Endodermal cell (in vitro differentiated cells): ENCODE measurements around the gene LDLRAD4. TPM values are rescaled to one million over a fixed set of nuclear protein-coding genes. Genes with fewer than 3 reads are reported as not detected.

ENCODE experiments used
- DNase-seq: peaks from one replicate; pipeline ENCODE4 v3.0.0-alpha.2; 2017
- H3K27ac ChIP-seq: 2 replicates; pipeline ENCODE4 v1.5.1; 2013; ENCODE audit warnings: mild to moderate bottlenecking, low read depth, low read length, moderate library complexity
- H3K27me3 ChIP-seq: 2 replicates; pipeline ENCODE4 v1.6.1; 2013; ENCODE audit warnings: mild to moderate bottlenecking, low read length, moderate library complexity; ENCODE audit not compliant: insufficient read depth, control insufficient read depth, poor library complexity, severe bottlenecking
- H3K36me3 ChIP-seq: 2 replicates; pipeline ENCODE4 v1.7.0; 2013; ENCODE audit warnings: mild to moderate bottlenecking, low read length, moderate library complexity; ENCODE audit not compliant: control insufficient read depth, insufficient read depth
- H3K4me1 ChIP-seq: one replicate; pipeline ENCODE4 v1.7.0; 2013; ENCODE audit warnings: low read length; ENCODE audit not compliant: control insufficient read depth, insufficient read depth
- H3K4me3 ChIP-seq: 2 replicates; pipeline ENCODE4 v1.5.1; 2013; ENCODE audit warnings: mild to moderate bottlenecking, low read length, moderate library complexity
- H3K9ac ChIP-seq: 2 replicates; pipeline ENCODE4 v1.6.1; 2013; ENCODE audit warnings: mild to moderate bottlenecking, low read length, moderate library complexity; ENCODE audit not compliant: poor library complexity, severe bottlenecking; ENCODE audit errors: extremely low read depth
- H3K9me3 ChIP-seq: 2 replicates; pipeline ENCODE4 v1.6.1; 2013; ENCODE audit warnings: mild to moderate bottlenecking, low read length, moderate library complexity; ENCODE audit not compliant: control insufficient read depth
- H3K27ac Mint-ChIP-seq: 2 replicates; pipeline ENCODE4 v1.8.0; 2020; ENCODE audit warnings: mixed read lengths
- H3K27me3 Mint-ChIP-seq: 2 replicates; pipeline ENCODE4 v1.8.0; 2021; ENCODE audit warnings: mild to moderate bottlenecking, mixed read lengths; ENCODE audit not compliant: insufficient read depth
- H3K36me3 Mint-ChIP-seq: 2 replicates; pipeline ENCODE4 v1.8.0; 2020; ENCODE audit warnings: low read depth, mixed read lengths
- H3K4me1 Mint-ChIP-seq: 2 replicates; pipeline ENCODE4 v1.8.0; 2020; ENCODE audit warnings: mixed read lengths
- H3K4me3 Mint-ChIP-seq: 2 replicates; pipeline ENCODE4 v1.8.0; 2020; ENCODE audit warnings: mild to moderate bottlenecking, moderate library complexity, mixed read lengths
- H3K9me3 Mint-ChIP-seq: 2 replicates; pipeline ENCODE4 v1.8.0; 2020; ENCODE audit warnings: mild to moderate bottlenecking, mixed read lengths
- CTCF ChIP-seq: fragments of 200-600 bp; sonication (generic); conservative IDR thresholded peaks from 2 replicates; pipeline ENCODE4 v1.5.0; 2021; ENCODE audit warnings: antibody characterized with exemption, mild to moderate bottlenecking
- WGBS, 2 experiments: methylation state at CpG; one replicate each; pipeline versions ENCODE4 v1.1.5 to v1.1.7; 2013; ENCODE audit warnings: missing lambda C conversion rate in 2 of 2, mixed read lengths in 1 of 2; ENCODE audit not compliant: insufficient coverage in 1 of 2, insufficient read length in 1 of 2; 5-methylcytosine and 5-hydroxymethylcytosine counted together
- total RNA-seq, 2 donors: library from RNA; stranded (reverse); fragmentation: NEBNext Ultra II Directional in 1 of 2; extraction: Animal tissue kit (Norgen Biotek cat#: 25700) in 1 of 2; gene quantifications; 2 replicates in 1 of 2; 3 replicates in 1 of 2; pipeline ENCODE4 v1.2.1, GENCODE V29; 2021

LDLRAD4 gene
- total RNA-seq, 2 donors from 2014 or later: 14.9 to 15.1 TPM

DNA sequence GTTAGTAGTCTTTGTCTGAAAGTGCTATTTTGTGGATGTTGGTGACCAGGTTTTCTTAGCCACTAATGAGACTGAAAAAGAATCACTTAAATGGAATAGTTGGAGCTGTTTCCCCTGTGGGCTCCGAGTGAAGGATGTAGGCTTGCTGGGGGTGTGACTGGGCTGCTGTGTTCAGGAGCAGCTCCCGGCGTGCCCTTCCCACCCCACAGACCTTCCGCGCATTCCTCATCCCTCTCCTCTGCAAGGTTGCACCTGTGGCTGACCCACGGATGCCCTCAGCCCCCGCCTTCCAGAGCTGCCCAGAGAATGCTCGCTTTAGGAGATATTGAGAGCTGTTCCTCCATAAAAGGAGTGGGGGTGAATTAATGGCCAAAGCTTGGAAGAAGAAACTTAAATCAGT is 174.3 kb downstream of the LDLRAD4 start:
- Histone ChIP-seq H3K36me3 (no peaks in the 10 kb centered on the region), H3K4me1 (peaks cover 3% of the 10 kb centered on the region), H3K9me3 (no peaks in the 10 kb centered on the region), H3K4me3 (no peak overlapping the region), H3K27me3 (no peaks in the 10 kb centered on the region), H3K27ac (no peak overlapping the region), H3K9ac (no peak overlapping the region)
- TF ChIP-seq CTCF: no peak
- Mint-ChIP-seq H3K27ac (peak overlapping the region; percentile 32), H3K9me3 (no peaks in the 10 kb centered on the region), H3K27me3 (no peaks in the 10 kb centered on the region), H3K4me1 (no peaks in the 10 kb centered on the region), H3K4me3 (no peak overlapping the region), H3K36me3 (no peaks in the 10 kb centered on the region)
- no peak for DNase-seq
- 70% methylated on average over 8 of the region's 8 CpGs; no CpG with 5 or more reads in 1 of the 2 experiments for WGBS, 2 experiments

- peaks cover 6% of the 10 kb centered on the region for H3K4me1 ChIP-seq
- no peak overlapping the region for H3K4me3 ChIP-seq
- no peak overlapping the region for H3K4me3 Mint-ChIP-seq
- H3K36me3 ChIP-seq: no peaks in the 10 kb centered on the region
- WGBS, 2 experiments: 91 to 94% methylated on average over 11 of the region's 11 CpGs
- no peaks in the 10 kb centered on the region for H3K27me3 ChIP-seq
- H3K27ac Mint-ChIP-seq: peak overlapping the region; percentile 32
- no peak for TF ChIP-seq CTCF
- DNase-seq: no peak
- no peak overlapping the region for H3K27ac ChIP-seq
- no peak overlapping the region for H3K9ac ChIP-seq
- no peaks in the 10 kb centered on the region for H3K9me3 ChIP-seq
- H3K9me3 Mint-ChIP-seq: no peaks in the 10 kb centered on the region
- H3K4me1 Mint-ChIP-seq: no peaks in the 10 kb centered on the region
- H3K36me3 Mint-ChIP-seq: no peaks in the 10 kb centered on the region
- H3K27me3 Mint-ChIP-seq: no peaks in the 10 kb centered on the region
Measured at GRCh38 chr18:13393338-13393737, 174.8 kb downstream of the LDLRAD4 start.

DNA sequence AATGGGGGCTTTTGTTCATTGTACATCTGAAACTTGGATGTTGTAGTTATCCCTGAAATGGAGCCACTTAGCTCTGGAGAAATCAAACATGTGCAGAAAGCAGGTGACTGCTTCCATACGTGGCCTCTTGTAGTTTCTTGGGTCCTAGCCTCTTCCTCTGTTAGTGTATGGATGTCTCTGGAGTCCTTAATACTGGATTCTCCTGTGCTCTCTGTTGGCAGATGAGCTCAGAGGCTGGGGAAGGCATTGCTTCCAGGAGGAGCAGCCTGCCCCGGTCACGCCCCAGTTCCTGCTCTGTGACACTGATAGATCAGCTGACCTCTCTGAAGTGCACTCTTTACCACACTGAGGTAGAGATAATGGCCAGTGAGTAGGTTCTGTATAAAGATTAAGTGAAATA is 176.2 kb downstream of the LDLRAD4 start:
- TF ChIP-seq CTCF: no peak
- Histone ChIP-seq H3K36me3 (no peaks in the 10 kb centered on the region), H3K4me3 (no peak overlapping the region), H3K27ac (no peak overlapping the region), H3K4me1 (peaks cover 6% of the 10 kb centered on the region), H3K9me3 (no peaks in the 10 kb centered on the region), H3K9ac (no peak overlapping the region), H3K27me3 (no peaks in the 10 kb centered on the region)
- Mint-ChIP-seq H3K27me3 (no peaks in the 10 kb centered on the region), H3K36me3 (no peaks in the 10 kb centered on the region), H3K4me1 (no peaks in the 10 kb centered on the region), H3K27ac (no peak overlapping the region), H3K4me3 (no peak overlapping the region), H3K9me3 (no peaks in the 10 kb centered on the region)
- no peak for DNase-seq
- WGBS, 2 experiments: 88 to 100% methylated on average over 2 to 3 of the region's 3 CpGs
